ENCODE measurements around the gene KRTAP5-7. TPM values are rescaled to one million over a fixed set of nuclear protein-coding genes. Genes with fewer than 3 reads are reported as not detected.
"Not testable (repeated sequence)": the region's sequence is repeated elsewhere in the genome, so short reads cannot be mapped to it uniquely, and the experiment has no call there.

KRTAP5-7 gene
- total and polyA plus RNA-seq, 2 of the 8 experiments (the other 6 are each of a cell fraction or from before 2014, with no cell fraction given): not detected

- H3K23ac ChIP-seq (ENCODE audit: insufficient read length); H2BK20ac ChIP-seq (ENCODE audit: low read length); H4K20me1 ChIP-seq (replicated peaks in 1 of 2; ENCODE audit: control insufficient read depth in 1 of 2, insufficient read depth in 2 of 2, low read length in 2 of 2); H2BK12ac ChIP-seq (ENCODE audit: low read depth, low read length); H3K27ac ChIP-seq (ENCODE audit: low read depth, low read length); H2AFZ ChIP-seq (ENCODE audit: low read length); H3K4me3 ChIP-seq (ENCODE audit: extremely low read depth in 1 of 4, insufficient read depth in 2 of 4, low read depth in 3 of 4, low read length in 4 of 4); H3K9me3 ChIP-seq (ENCODE audit: insufficient read depth in 2 of 2, low read depth in 1 of 2, low read length in 1 of 2); H2BK120ac ChIP-seq (replicated peaks; ENCODE audit: low read depth, low read length); H3K79me1 ChIP-seq (ENCODE audit: low read depth, low read length); POLR2A ChIA-PET (ENCODE audit: partially characterized antibody); H3K36me3 ChIP-seq (ENCODE audit: control insufficient read depth in 2 of 4, insufficient read depth in 4 of 4, low read length in 3 of 4); H2BK15ac ChIP-seq (ENCODE audit: low read length); FAIRE-seq; H4K91ac ChIP-seq (replicated peaks; ENCODE audit: insufficient read length, low read length); H3K4me2 ChIP-seq (ENCODE audit: insufficient read depth in 1 of 2, low read depth in 2 of 2, low read length in 2 of 2); H2BK5ac ChIP-seq (ENCODE audit: low read depth, low read length); H2AK5ac ChIP-seq (ENCODE audit: low read depth, low read length); H3K56ac ChIP-seq (replicated peaks; ENCODE audit: insufficient read length, low read depth, low read length); H3K18ac ChIP-seq (ENCODE audit: extremely low read depth, low read length); H3K4me1 ChIP-seq (replicated peaks in 1 of 4; ENCODE audit: control insufficient read depth in 3 of 4, insufficient read depth in 4 of 4, low read length in 3 of 4); H3K9ac ChIP-seq (replicated peaks in 1 of 4; ENCODE audit: extremely low read depth in 1 of 4, low read depth in 3 of 4, low read length in 3 of 4); H3K4ac ChIP-seq (replicated peaks; ENCODE audit: insufficient read length, low read depth, low read length); H4K8ac ChIP-seq (ENCODE audit: extremely low read depth, insufficient read depth, low read length); H3K79me2 ChIP-seq (ENCODE audit: control insufficient read depth in 1 of 2, insufficient read depth in 2 of 2, low read length in 2 of 2); H4K5ac ChIP-seq (ENCODE audit: insufficient read length, low read depth, low read length); H3K23me2 ChIP-seq (ENCODE audit: low read depth, low read length); H3K27me3 ChIP-seq (replicated peaks in 1 of 4; ENCODE audit: control insufficient read depth in 3 of 4, extremely low read depth in 1 of 4, insufficient read depth in 3 of 4, low read length in 3 of 4); H3K14ac ChIP-seq (ENCODE audit: insufficient read length): not testable (repeated sequence)
- WGBS, 2 experiments (ENCODE audit: extremely low coverage in 1 of 2, insufficient coverage in 1 of 2, insufficient read length in 1 of 2, insufficient replicate concordance in 2 of 2, low coverage in 1 of 2, low lambda C conversion rate in 2 of 2, missing lambda C conversion rate in 1 of 2): 87% methylated on average over 17 of the region's 17 CpGs; no CpG with 5 or more reads in 1 of the 2 experiments
- CTCF ChIA-PET (ENCODE audit: partially characterized antibody): interaction anchor here (0.6 kb wide), 1 partner anchor 115 kb away, joined by 3 read pairs; no protein-coding TSS in a partner anchor
- peak in 1 of 2 experiments; percentile 24 for DNase-seq (ENCODE audit: low read depth in 1 of 2, low spot score in 2 of 2)
Observed at GRCh38 chr11:71534711-71535608, 7.9 kb downstream of the KRTAP5-7 start.
